Measurements from ENCODE around the gene RAB15. TPM values are rescaled to one million over a fixed set of nuclear protein-coding genes. Genes with fewer than 3 reads are reported as not detected.

Gene RAB15
- total RNA-seq, 2 donors from 2014 or later: 3.2 to 7.8 TPM

DNA sequence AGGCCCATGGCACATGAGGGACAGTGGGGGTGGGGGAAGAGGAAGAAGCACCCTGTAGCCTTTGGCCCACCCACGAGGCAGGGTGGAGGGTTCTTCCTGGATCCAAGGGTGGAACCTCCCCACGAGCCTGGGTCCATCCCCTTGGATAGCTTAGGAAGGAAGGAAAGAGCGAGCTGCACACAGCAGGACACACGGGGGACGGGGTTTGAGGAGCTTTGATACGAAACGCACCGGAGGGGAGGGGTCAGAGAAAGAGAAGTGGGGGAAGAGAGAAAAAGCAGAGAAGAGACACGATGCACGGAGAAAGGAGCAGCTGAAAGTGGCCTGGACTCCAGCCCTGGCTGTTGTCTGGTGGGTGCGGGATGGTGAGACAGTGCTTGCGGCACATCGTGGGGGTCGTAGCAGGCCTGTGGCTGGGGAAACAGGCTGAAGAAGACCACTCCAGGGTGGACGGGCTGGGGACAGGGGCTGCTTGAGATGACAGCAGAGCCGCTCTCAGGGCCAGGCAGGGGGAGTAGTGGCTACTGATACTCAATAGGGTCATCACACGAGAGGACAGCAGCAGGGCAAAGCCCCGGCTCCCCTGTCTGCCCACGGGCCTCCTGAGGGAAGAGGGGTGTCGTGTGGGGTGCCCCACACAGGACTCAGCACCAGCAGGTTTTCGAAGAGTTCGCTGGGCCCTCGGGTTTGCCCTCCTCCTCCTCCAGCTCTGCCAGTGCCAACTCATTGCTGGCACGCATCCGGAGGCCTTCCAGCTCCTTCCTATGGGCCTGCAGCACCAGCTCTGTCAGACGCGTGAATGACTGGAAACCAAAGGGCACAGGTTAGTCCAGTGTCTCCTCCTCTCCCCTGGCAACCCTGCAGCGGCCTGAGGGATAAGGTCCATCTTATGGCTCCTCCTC lies 24.2 kb downstream of the RAB15 start:
- DNase-seq (ENCODE audit: low spot score) (no peak), ATAC-seq (ENCODE audit: insufficient number of reproducible peaks, low FRiP score, low read depth) (no peak)
- H3K27ac ChIP-seq: no peak overlapping the region
- H3K27me3 ChIP-seq (replicated peaks; ENCODE audit: insufficient read depth): no peaks in the 10 kb centered on the region
- H3K36me3 ChIP-seq: peaks cover 2% of the 10 kb centered on the region
- TF ChIP-seq CTCF (IDR thresholded peaks at IDR 0.05): no peak
- no peak overlapping the region for H3K4me3 ChIP-seq
- H3K4me1 ChIP-seq (ENCODE audit: control insufficient read depth in 1 of 2, low read depth in 2 of 2): peaks cover 6 to 16% of the 10 kb centered on the region in 2 donors
- no peaks in the 10 kb centered on the region for H3K9me3 ChIP-seq

GRCh38 chr14:64946310-64947045 lies 25.7 kb downstream of the RAB15 start:
- no peak for TF ChIP-seq CTCF (IDR thresholded peaks at IDR 0.05)
- H3K4me3 ChIP-seq: no peak overlapping the region
- peaks cover 6% of the 10 kb centered on the region for H3K36me3 ChIP-seq
- no peak for DNase-seq (ENCODE audit: low spot score)
- ATAC-seq (ENCODE audit: insufficient number of reproducible peaks, low FRiP score, low read depth): no peak
- H3K9me3 ChIP-seq: no peaks in the 10 kb centered on the region
- H3K4me1 ChIP-seq (ENCODE audit: control insufficient read depth in 1 of 2, low read depth in 2 of 2): peaks cover under 1 to 1% of the 10 kb centered on the region in 2 donors
- no peak overlapping the region for H3K27ac ChIP-seq
- H3K27me3 ChIP-seq (replicated peaks; ENCODE audit: insufficient read depth): no peaks in the 10 kb centered on the region

- peaks cover 9% of the 10 kb centered on the region for H3K36me3 ChIP-seq
- no peak for DNase-seq (ENCODE audit: low spot score)
- no peaks in the 10 kb centered on the region for H3K4me1 ChIP-seq (ENCODE audit: control insufficient read depth in 1 of 2, low read depth in 2 of 2)
- no peaks in the 10 kb centered on the region for H3K27me3 ChIP-seq (replicated peaks; ENCODE audit: insufficient read depth)
- H3K4me3 ChIP-seq: no peak overlapping the region
- ATAC-seq (ENCODE audit: insufficient number of reproducible peaks, low FRiP score, low read depth): no peak
- no peaks in the 10 kb centered on the region for H3K9me3 ChIP-seq
- TF ChIP-seq CTCF (IDR thresholded peaks at IDR 0.05): no peak
- H3K27ac ChIP-seq: no peak overlapping the region
Measured at GRCh38 chr14:64945431-64946178, 26.5 kb downstream of the RAB15 start.

DNA sequence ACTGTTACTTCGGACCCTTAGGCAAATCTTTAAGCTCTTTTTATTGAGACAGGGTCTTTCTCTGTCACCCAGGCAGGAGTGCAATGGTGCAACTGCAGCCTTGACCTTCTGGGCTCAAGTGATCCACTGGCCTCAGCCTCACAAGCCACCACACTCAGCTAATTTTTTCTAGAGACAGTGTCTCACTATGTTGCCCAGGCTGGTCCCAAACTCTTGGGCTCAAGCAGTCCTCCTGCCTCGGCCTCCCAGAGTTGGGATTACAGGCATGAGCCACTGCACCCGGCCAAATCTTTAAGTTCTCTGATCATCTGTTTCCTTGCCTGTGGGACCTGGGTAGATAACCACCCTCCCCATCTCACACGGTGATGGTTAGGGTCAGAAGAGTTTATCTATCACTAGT lies 27.3 kb downstream of the RAB15 start:
- Histone ChIP-seq H3K36me3 (peaks cover 13% of the 10 kb centered on the region), H3K4me1 (ENCODE audit: control insufficient read depth in 1 of 2, low read depth in 2 of 2) (no peaks in the 10 kb centered on the region), H3K27ac (no peak overlapping the region), H3K4me3 (no peak overlapping the region), H3K9me3 (no peaks in the 10 kb centered on the region), H3K27me3 (replicated peaks; ENCODE audit: insufficient read depth) (no peaks in the 10 kb centered on the region)
- no peak for DNase-seq (ENCODE audit: low spot score)
- no peak for TF ChIP-seq CTCF (IDR thresholded peaks at IDR 0.05)
- no peak for ATAC-seq (ENCODE audit: insufficient number of reproducible peaks, low FRiP score, low read depth)

DNA sequence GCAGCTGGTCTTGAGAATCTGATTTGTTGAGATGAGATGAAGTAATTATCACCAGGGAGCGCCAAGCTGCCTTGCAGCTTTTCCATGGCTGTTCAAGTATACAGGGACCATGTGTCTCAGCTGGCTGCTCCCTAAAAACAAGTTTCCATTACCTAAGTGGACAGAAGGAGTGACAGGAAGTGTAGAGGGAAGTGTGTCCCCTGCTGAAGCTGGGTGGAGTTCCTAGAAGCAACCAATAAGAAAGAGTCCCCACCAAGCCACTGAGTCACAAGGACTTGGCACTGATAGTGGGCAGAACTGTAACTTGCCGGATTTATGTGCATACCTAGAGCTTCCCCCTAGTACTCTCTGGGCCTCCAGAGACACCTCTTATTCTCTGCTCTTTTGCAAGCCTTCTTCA lies 28.1 kb downstream of the RAB15 start:
- no peak for ATAC-seq (ENCODE audit: insufficient number of reproducible peaks, low FRiP score, low read depth)

More for the DNA sequence above, 28.1 kb downstream of the RAB15 start:
- H3K27ac ChIP-seq: no peak overlapping the region
- no peaks in the 10 kb centered on the region for H3K4me1 ChIP-seq (ENCODE audit: control insufficient read depth in 1 of 2, low read depth in 2 of 2)
- H3K9me3 ChIP-seq: no peaks in the 10 kb centered on the region
- DNase-seq (ENCODE audit: low spot score): no peak
- TF ChIP-seq CTCF (IDR thresholded peaks at IDR 0.05): no peak
- H3K27me3 ChIP-seq (replicated peaks; ENCODE audit: insufficient read depth): no peaks in the 10 kb centered on the region
- H3K36me3 ChIP-seq: peaks cover 13% of the 10 kb centered on the region
- no peak overlapping the region for H3K4me3 ChIP-seq

All from thoracic aorta (tissue), 2 donors.